ENCODE measurements around the gene SMURF1.

Gene SMURF1

GRCh38 chr7:99086944-99087343, 57.0 kb downstream of the SMURF1 start:
- TF ChIP-seq CTCF (conservative IDR thresholded peaks at IDR 0.05; ENCODE audit: low read depth): no peak
- DNase-seq (ENCODE audit: low spot score): no peak
- ChIA-PET CTCF (interaction anchor here (1.1 kb wide), 1 partner anchor 224 kb away, joined by 3 read pairs; no protein-coding TSS in a partner anchor), POLR2A (ENCODE audit: low non-redundant PET) (no interaction called here)
- no peak overlapping the region for H3K27ac ChIP-seq

- TF ChIP-seq CTCF (conservative IDR thresholded peaks at IDR 0.05; ENCODE audit: low read depth): no peak
- no peak overlapping the region for H3K27ac ChIP-seq
- no peak for DNase-seq (ENCODE audit: low spot score)
- CTCF ChIA-PET: interaction anchor here (1.1 kb wide), 1 partner anchor 224 kb away, joined by 3 read pairs; no protein-coding TSS in a partner anchor
- POLR2A ChIA-PET (ENCODE audit: low non-redundant PET): no interaction called here
Measured at GRCh38 chr7:99086532-99086931, 57.4 kb downstream of the SMURF1 start.

GRCh38 chr7:99083733-99084132, 60.2 kb downstream of the SMURF1 start:
- CTCF ChIA-PET: no interaction called here

GRCh38 chr7:99083068-99083651, 60.7 kb downstream of the SMURF1 start:
- TF ChIP-seq CTCF (conservative IDR thresholded peaks at IDR 0.05; ENCODE audit: low read depth): no peak
- CTCF ChIA-PET: interaction anchor here (0.6 kb wide), 1 partner anchor 177 kb away, joined by 3 read pairs; no protein-coding TSS in a partner anchor
- DNase-seq (ENCODE audit: low spot score): no peak
- POLR2A ChIA-PET (ENCODE audit: low non-redundant PET): no interaction called here
- H3K27ac ChIP-seq: no peak overlapping the region

More at GRCh38 chr7:99083733-99084132, 60.2 kb downstream of the SMURF1 start:
- TF ChIP-seq CTCF (conservative IDR thresholded peaks at IDR 0.05; ENCODE audit: low read depth): no peak
- no peak overlapping the region for H3K27ac ChIP-seq
- POLR2A ChIA-PET (ENCODE audit: low non-redundant PET): no interaction called here
- no peak for DNase-seq (ENCODE audit: low spot score)

GRCh38 chr7:99080679-99081078, 63.2 kb downstream of the SMURF1 start:
- CTCF ChIA-PET: no interaction called here
- DNase-seq (ENCODE audit: low spot score): no peak
- no peak for TF ChIP-seq CTCF (conservative IDR thresholded peaks at IDR 0.05; ENCODE audit: low read depth)
- POLR2A ChIA-PET (ENCODE audit: low non-redundant PET): no interaction called here
- no peak overlapping the region for H3K27ac ChIP-seq

GRCh38 chr7:99079104-99079503, 64.8 kb downstream of the SMURF1 start:
- DNase-seq (ENCODE audit: low spot score): no peak
- POLR2A ChIA-PET (ENCODE audit: low non-redundant PET): no interaction called here

More at GRCh38 chr7:99079104-99079503, 64.8 kb downstream of the SMURF1 start:
- CTCF ChIA-PET: no interaction called here
- TF ChIP-seq CTCF (conservative IDR thresholded peaks at IDR 0.05; ENCODE audit: low read depth): no peak
- peak overlapping the region; percentile 52 for H3K27ac ChIP-seq
